GM23248 (cell line): Measurements from ENCODE around the gene KCNK5. TPM values are rescaled to one million over a fixed set of nuclear protein-coding genes. Genes with fewer than 3 reads are reported as not detected.
A peak's percentile ranks its signal among the peaks of the same experiment; 100 is the strongest.

ENCODE experiments used
- DNase-seq: peaks from one replicate; pipeline ENCODE4 v3.0.0-alpha.2; 2015
- H2AFZ ChIP-seq: fragments of 200-600 bp; sonication (generic); 2 replicates; pipeline ENCODE4 v1.6.1; 2016; ENCODE audit warnings: antibody characterized with exemption
- H3F3A ChIP-seq: fragments of 200-600 bp; sonication (generic); 2 replicates; pipeline ENCODE4 v1.6.1; 2016; ENCODE audit warnings: mild to moderate bottlenecking, antibody characterized with exemption, mixed run types; ENCODE audit not compliant: insufficient read depth
- H3K27ac ChIP-seq: fragments of 200-600 bp; sonication (generic); 2 replicates; pipeline ENCODE4 v1.5.1; 2016; ENCODE audit warnings: mild to moderate bottlenecking
- H3K27me3 ChIP-seq: fragments of 200-600 bp; sonication (generic); replicated peaks from 2 replicates; pipeline ENCODE4 v1.6.1; 2016; ENCODE audit warnings: mild to moderate bottlenecking; ENCODE audit not compliant: insufficient read depth
- H3K36me3 ChIP-seq: fragments of 200-600 bp; sonication (generic); 2 replicates; pipeline ENCODE4 v1.6.1; 2016; ENCODE audit warnings: low read depth, mild to moderate bottlenecking
- H3K4me1 ChIP-seq: fragments of 200-600 bp; sonication (generic); 2 replicates; pipeline ENCODE4 v1.6.1; 2016; ENCODE audit warnings: mild to moderate bottlenecking; ENCODE audit not compliant: insufficient read depth
- H3K4me2 ChIP-seq: fragments of 200-600 bp; sonication (generic); one replicate; pipeline ENCODE4 v1.6.1; 2016; ENCODE audit warnings: mild to moderate bottlenecking; ENCODE audit not compliant: unreplicated experiment
- H3K4me3 ChIP-seq: fragments of 200-600 bp; sonication (generic); 2 replicates; pipeline ENCODE4 v1.5.1; 2016; ENCODE audit warnings: mild to moderate bottlenecking
- H3K79me2 ChIP-seq: fragments of 200-600 bp; sonication (generic); 2 replicates; pipeline ENCODE4 v1.6.1; 2016; ENCODE audit warnings: mild to moderate bottlenecking; ENCODE audit not compliant: insufficient read depth
- H3K9ac ChIP-seq: fragments of 200-600 bp; sonication (generic); 2 replicates; pipeline ENCODE4 v1.6.1; 2016; ENCODE audit warnings: mild to moderate bottlenecking
- H3K9me2 ChIP-seq: fragments of 200-600 bp; sonication (generic); 2 replicates; pipeline ENCODE4 v1.6.1; 2016; ENCODE audit warnings: mixed run types, mild to moderate bottlenecking, moderate library complexity; ENCODE audit not compliant: insufficient read depth
- H3K9me3 ChIP-seq: fragments of 200-600 bp; sonication (generic); one replicate; pipeline ENCODE4 v1.6.1; 2017; ENCODE audit warnings: low read depth
- H4K20me1 ChIP-seq: fragments of 200-600 bp; sonication (generic); 2 replicates; pipeline ENCODE4 v1.6.0; 2016; ENCODE audit not compliant: insufficient read depth
- EZH2 ChIP-seq: fragments of 200-600 bp; sonication (generic); IDR thresholded peaks from 2 replicates; pipeline ENCODE4 v1.6.1; 2018; ENCODE audit warnings: antibody characterized with exemption, mild to moderate bottlenecking; ENCODE audit not compliant: insufficient read depth, poor library complexity, severe bottlenecking
- EZH2phosphoT487 ChIP-seq: fragments of 200-600 bp; sonication (generic); IDR thresholded peaks from 2 replicates; pipeline ENCODE4 v1.6.1; 2018; ENCODE audit warnings: antibody characterized with exemption, moderate library complexity, mild to moderate bottlenecking, low read depth; ENCODE audit not compliant: insufficient read depth
- WGBS, 2 experiments: methylation state at CpG; one replicate each; pipeline ENCODE4 v1.1.6; 2015 to 2017; ENCODE audit warnings: low lambda C conversion rate in 2 of 2, low coverage in 1 of 2; ENCODE audit errors: missing lambda C conversion rate in 2 of 2; 5-methylcytosine and 5-hydroxymethylcytosine counted together
- in situ Hi-C: fragments of 300-500 bp; cut with MboI; formaldehyde crosslinking; loops from 2 replicates; pipeline ENCODE4 v1.15.0; 2020
- polyA plus RNA-seq: library from polyadenylated mRNA; unstranded; fragments of >200 nt; fragmentation: Nextera tagmentation; extraction: Ambion mirVana; gene quantifications from 2 replicates; pipeline ENCODE4 v1.2.1, GENCODE V29; 2016
- total RNA-seq: library from RNA; depleted of rRNA; stranded (reverse); fragments of >200 nt; shearing (Covaris generic); gene quantifications from 2 replicates; pipeline ENCODE4 v1.2.3, GENCODE V29; 2014

The KCNK5 gene
- total and polyA plus RNA-seq, 2 experiments from 2014 or later: not detected

DNA sequence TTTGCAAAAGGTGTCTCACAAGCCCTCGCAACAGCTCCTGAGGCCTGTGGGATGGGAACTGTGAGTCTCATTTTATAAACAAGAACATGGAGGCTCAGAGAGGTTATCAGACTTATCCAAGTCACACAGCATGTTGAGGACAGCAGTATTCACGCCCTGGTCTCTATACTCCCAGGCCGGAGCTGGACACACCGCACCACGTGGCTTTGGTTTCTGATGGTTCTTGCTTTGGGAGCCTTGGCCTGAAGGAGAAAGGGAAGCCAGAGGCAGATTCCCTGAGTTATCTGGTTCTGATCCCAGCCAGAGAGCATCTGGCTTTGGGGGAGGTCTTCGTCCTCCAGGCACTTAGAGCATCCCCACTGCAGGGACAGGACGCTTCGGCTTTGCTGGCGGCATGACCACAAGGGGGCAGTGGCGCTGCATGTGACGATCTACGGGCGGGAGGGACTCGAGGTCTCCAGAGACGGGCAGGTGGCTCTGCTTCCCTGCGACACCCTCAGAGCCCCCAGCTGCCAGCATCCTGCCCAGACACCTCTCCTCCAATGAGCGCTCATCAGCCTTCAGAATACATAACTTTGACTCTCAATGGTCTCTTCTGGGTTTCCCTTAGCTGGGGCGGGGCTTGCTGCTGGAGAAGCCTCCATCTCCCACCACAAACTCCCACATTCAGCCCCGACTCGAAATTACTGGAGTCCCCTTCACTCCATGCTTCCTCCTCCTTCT lies 62.9 kb downstream of the KCNK5 start:
- peak; percentile 72 for DNase-seq
- H3K9me2 ChIP-seq: no peaks in the 10 kb centered on the region
- no peak overlapping the region for H3K4me3 ChIP-seq
- no peak overlapping the region for H2AFZ ChIP-seq
- no peak overlapping the region for H3K27ac ChIP-seq
- 21 to 30% methylated on average over 14 to 20 of the region's 20 CpGs for WGBS, 2 experiments
- TF ChIP-seq EZH2phosphoT487 (no peak), EZH2 (no peak)
- H3K27me3 ChIP-seq: no peaks in the 10 kb centered on the region; the same call in 1 of the 2 replicates
- in situ Hi-C loops: loop anchor here (5.0 kb wide), 1 partner anchor 141 kb away; no protein-coding TSS in a partner anchor
- H3K9ac ChIP-seq: no peak overlapping the region
- no peaks in the 10 kb centered on the region for H3F3A ChIP-seq
- H3K36me3 ChIP-seq: no peaks in the 10 kb centered on the region
- H3K4me1 ChIP-seq: no peaks in the 10 kb centered on the region
- H4K20me1 ChIP-seq: no peaks in the 10 kb centered on the region
- H3K79me2 ChIP-seq: no peaks in the 10 kb centered on the region
- no peaks in the 10 kb centered on the region for H3K9me3 ChIP-seq
- H3K4me2 ChIP-seq: no peak overlapping the region

DNA sequence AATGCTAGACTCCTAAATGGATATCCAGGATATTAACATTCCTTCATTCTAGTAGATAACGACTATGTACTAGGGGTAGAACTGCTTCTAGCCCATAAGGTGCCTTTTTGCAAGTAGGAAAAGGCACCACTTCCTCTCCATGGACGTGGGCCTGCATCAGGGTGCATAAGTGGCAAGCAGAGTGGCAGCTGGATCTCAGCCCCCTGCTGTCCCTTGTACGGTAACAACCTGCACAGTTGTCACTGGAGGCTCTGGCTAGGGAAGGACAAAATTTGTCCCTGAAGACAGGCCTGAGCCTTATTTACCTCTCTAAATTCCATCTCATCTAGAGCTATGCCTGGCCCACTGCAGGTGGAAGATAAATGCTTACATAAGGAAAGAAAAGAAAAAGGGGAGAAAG lies 71.8 kb downstream of the KCNK5 start:
- Histone ChIP-seq H3K4me3 (no peak overlapping the region), H4K20me1 (no peaks in the 10 kb centered on the region), H2AFZ (no peak overlapping the region), H3K79me2 (no peaks in the 10 kb centered on the region), H3K9me3 (no peaks in the 10 kb centered on the region), H3F3A (no peaks in the 10 kb centered on the region), H3K4me2 (no peak overlapping the region), H3K9ac (no peak overlapping the region), H3K4me1 (no peaks in the 10 kb centered on the region), H3K27me3 (no peaks in the 10 kb centered on the region), H3K36me3 (no peaks in the 10 kb centered on the region), H3K27ac (no peak overlapping the region), H3K9me2 (no peaks in the 10 kb centered on the region)
- no peak for DNase-seq
- no peak for TF ChIP-seq EZH2phosphoT487
- TF ChIP-seq EZH2: no peak
- WGBS, 2 experiments: 8 to 15% methylated on average over 3 of the region's 3 CpGs
- in situ Hi-C loops: no loop called here

DNA sequence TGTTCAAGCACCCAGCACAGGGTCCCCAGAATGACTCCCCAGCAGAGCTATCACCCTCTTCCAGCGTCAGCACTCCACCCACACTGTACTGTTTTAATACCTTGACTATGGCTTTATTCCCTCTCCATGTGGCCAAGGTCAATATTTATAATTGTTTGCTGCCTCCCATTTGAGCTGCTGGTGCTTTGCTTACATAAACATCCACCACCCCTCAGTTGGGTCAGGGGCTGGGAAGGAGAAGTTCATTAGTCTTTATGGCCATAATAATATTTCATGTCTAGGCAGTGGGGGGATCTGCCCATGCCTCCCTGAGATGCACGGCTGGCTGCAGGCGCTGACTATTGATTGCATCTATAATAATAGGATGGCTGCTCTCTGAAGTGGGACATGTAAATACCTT lies 72.5 kb downstream of the KCNK5 start:
- Histone ChIP-seq H2AFZ (no peak overlapping the region), H3K27me3 (no peaks in the 10 kb centered on the region), H3K4me2 (no peak overlapping the region), H3K79me2 (no peaks in the 10 kb centered on the region), H3K4me3 (no peak overlapping the region), H3K36me3 (no peaks in the 10 kb centered on the region), H3K4me1 (no peaks in the 10 kb centered on the region), H3K9me3 (no peaks in the 10 kb centered on the region), H3K27ac (no peak overlapping the region), H4K20me1 (no peaks in the 10 kb centered on the region), H3K9ac (no peak overlapping the region), H3K9me2 (no peaks in the 10 kb centered on the region), H3F3A (no peaks in the 10 kb centered on the region)
- DNase-seq: no peak
- WGBS, 2 experiments: 41 to 52% methylated on average over 3 of the region's 3 CpGs
- no peak for TF ChIP-seq EZH2
- TF ChIP-seq EZH2phosphoT487: no peak
- in situ Hi-C loops: no loop called here

DNA sequence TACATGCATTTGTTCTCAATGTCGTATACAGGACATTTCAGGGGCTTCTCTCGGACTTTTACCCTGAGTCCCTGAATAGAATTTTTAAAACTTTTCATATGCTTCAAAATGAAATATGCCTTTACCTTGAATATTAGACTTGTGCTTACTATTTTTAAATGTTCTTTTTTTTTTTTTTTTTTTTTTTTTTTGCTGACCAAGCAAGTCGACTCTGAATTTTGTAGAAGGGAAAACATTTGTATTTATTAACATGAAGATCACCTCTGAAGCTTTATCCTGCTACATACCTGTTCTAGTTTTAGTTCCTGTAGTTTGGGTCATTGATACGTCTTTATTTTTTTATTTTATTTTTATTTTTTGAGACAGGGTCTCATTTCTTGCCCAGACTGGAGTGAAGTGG lies 74.6 kb downstream of the KCNK5 start:
- 38 to 43% methylated on average over 4 of the region's 4 CpGs for WGBS, 2 experiments
- in situ Hi-C loops: no loop called here
- H3K27me3 ChIP-seq: peaks cover 2% of the 10 kb centered on the region; the same call in 1 of the 2 replicates
- no peak overlapping the region for H3K9ac ChIP-seq
- TF ChIP-seq EZH2 (no peak), EZH2phosphoT487 (no peak)
- no peaks in the 10 kb centered on the region for H3K79me2 ChIP-seq
- no peaks in the 10 kb centered on the region for H3K9me2 ChIP-seq
- H3F3A ChIP-seq: no peaks in the 10 kb centered on the region
- H2AFZ ChIP-seq: no peak overlapping the region
- no peaks in the 10 kb centered on the region for H3K9me3 ChIP-seq
- no peak overlapping the region for H3K4me3 ChIP-seq
- no peaks in the 10 kb centered on the region for H4K20me1 ChIP-seq
- DNase-seq: no peak
- H3K4me2 ChIP-seq: no peak overlapping the region
- H3K27ac ChIP-seq: no peak overlapping the region
- no peaks in the 10 kb centered on the region for H3K4me1 ChIP-seq
- H3K36me3 ChIP-seq: no peaks in the 10 kb centered on the region
